Right atrium auricular region (tissue), 2 donors: Measurements from ENCODE around the gene CABLES2. TPM values are rescaled to one million over a fixed set of nuclear protein-coding genes. Genes with fewer than 3 reads are reported as not detected.

ENCODE experiments used
- DNase-seq: peaks from one replicate; pipeline ENCODE4 v3.0.0-alpha.2; 2019; ENCODE audit warnings: low spot score
- H3K27ac ChIP-seq, 2 donors: fragments of 200-600 bp; sonication (generic); 1 replicate in 1 of 2; 2 replicates in 1 of 2; pipeline ENCODE4 v1.5.1; 2016 to 2019
- H3K27me3 ChIP-seq, 2 donors: fragments of 200-600 bp; sonication (generic); one replicate each; pipeline versions ENCODE4 v1.5.1 to v1.6.0; 2017 to 2019
- H3K36me3 ChIP-seq: fragments of 200-600 bp; sonication (generic); one replicate; pipeline ENCODE4 v1.5.1; 2016
- H3K4me1 ChIP-seq, 2 donors: fragments of 200-600 bp; sonication (generic); one replicate each; pipeline versions ENCODE4 v1.5.1 to v1.6.0; 2017 to 2019
- H3K4me3 ChIP-seq, 2 donors: fragments of 200-600 bp; sonication (generic); 1 replicate in 1 of 2; 2 replicates in 1 of 2; pipeline ENCODE4 v1.5.1; 2017 to 2019; ENCODE audit warnings: mild to moderate bottlenecking in 1 of 2, moderate library complexity in 1 of 2
- H3K9me3 ChIP-seq, 2 donors: fragments of 200-600 bp; sonication (generic); one replicate each; pipeline ENCODE4 v1.5.1; 2019
- CTCF ChIP-seq, 2 donors: fragments of 200-600 bp; sonication (generic); IDR thresholded peaks; one replicate each; pipeline ENCODE4 v1.5.1; 2019; ENCODE audit warnings: antibody characterized with exemption in 2 of 2
- total RNA-seq, 2 donors: library from RNA; depleted of rRNA; stranded (reverse); fragments of >200 nt; gene quantifications; one replicate each; pipeline ENCODE4 v1.1.0, GENCODE V29; 2016

Gene CABLES2
- total RNA-seq, 2 donors from 2014 or later, result 10.8 to 17.7 TPM

- Histone ChIP-seq H3K9me3 (no peaks in the 10 kb centered on the region), H3K4me1 (peaks cover 0 to 22% of the 10 kb centered on the region in 2 donors), H3K4me3 (no peak overlapping the region)
These were observed 23.9 kb upstream of the CABLES2 start for GRCh38 chr20:62430866-62431447.

GRCh38 chr20:62430311-62430853, 23.3 kb upstream of the CABLES2 start:
- Histone ChIP-seq H3K4me3 (no peak overlapping the region), H3K27me3 (no peaks in the 10 kb centered on the region), H3K4me1 (peaks cover 0 to 22% of the 10 kb centered on the region in 2 donors), H3K27ac (no peak overlapping the region), H3K36me3 (no peaks in the 10 kb centered on the region), H3K9me3 (no peaks in the 10 kb centered on the region)
- DNase-seq, result no peak
- no peak for TF ChIP-seq CTCF (IDR thresholded peaks at IDR 0.05)

More at GRCh38 chr20:62430866-62431447, 23.9 kb upstream of the CABLES2 start:
- TF ChIP-seq CTCF (IDR thresholded peaks at IDR 0.05), result no peak
- H3K27ac ChIP-seq, result no peak overlapping the region
- no peaks in the 10 kb centered on the region for H3K27me3 ChIP-seq
- no peak for DNase-seq
- H3K36me3 ChIP-seq, result no peaks in the 10 kb centered on the region

- Histone ChIP-seq H3K27me3 (no peaks in the 10 kb centered on the region), H3K9me3 (no peaks in the 10 kb centered on the region), H3K27ac (no peak overlapping the region), H3K36me3 (no peaks in the 10 kb centered on the region), H3K4me3 (no peak overlapping the region), H3K4me1 (peaks cover 0 to 17% of the 10 kb centered on the region in 2 donors)
- DNase-seq, result no peak
- no peak for TF ChIP-seq CTCF (IDR thresholded peaks at IDR 0.05)
These were observed 22.6 kb upstream of the CABLES2 start for GRCh38 chr20:62429455-62430310.

DNA sequence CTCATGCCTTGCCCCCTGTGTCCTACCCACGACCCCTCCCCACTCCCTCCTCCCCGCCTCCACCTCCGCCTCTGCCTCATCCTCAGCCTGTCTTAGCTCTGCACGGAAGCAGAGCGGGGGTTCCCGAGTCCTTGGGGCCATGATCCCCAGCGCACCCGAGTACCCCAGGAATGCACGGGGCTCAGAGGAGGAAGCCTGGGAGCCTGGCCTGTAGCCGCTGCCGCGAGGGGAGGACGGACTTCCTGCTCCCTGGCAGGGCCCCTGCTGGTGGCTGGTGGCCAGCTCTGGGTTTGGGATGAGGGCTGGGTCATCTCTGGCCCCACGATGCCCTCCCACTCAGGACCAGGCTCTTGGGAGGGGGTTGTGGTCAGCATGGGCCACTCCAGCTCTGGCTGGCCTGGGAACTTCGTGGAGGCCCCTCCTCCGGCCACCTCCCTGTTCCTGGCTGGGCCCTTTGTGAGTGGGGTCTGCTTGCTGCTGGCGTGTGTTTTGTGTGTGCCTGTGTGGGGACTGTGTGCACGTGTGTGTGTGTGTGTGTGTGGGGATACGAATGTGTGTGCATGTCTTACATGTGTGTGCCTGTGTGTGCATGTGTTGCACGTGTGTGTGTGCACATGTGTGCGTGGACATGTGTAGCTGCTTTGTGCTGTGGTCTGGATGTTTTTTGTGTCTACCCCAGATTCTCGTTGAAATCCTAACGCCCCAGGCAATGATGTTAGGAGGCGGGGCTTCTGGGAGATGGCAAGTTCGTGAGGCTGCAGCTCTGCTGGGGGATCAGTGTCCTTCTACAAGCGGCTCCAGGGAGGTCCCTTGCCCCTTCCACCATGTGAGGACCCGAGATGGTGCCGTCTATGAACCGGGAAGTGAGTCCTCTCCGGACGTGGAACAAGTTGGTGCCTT, 21.6 kb upstream of the CABLES2 start:
- H3K4me1 ChIP-seq, result peaks cover 0 to 6% of the 10 kb centered on the region in 2 donors
- no peaks in the 10 kb centered on the region for H3K36me3 ChIP-seq
- TF ChIP-seq CTCF (IDR thresholded peaks at IDR 0.05), result no peak
- H3K9me3 ChIP-seq, result no peaks in the 10 kb centered on the region
- no peaks in the 10 kb centered on the region for H3K27me3 ChIP-seq
- no peak for DNase-seq
- no peak overlapping the region for H3K4me3 ChIP-seq
- H3K27ac ChIP-seq, result no peak overlapping the region

DNA sequence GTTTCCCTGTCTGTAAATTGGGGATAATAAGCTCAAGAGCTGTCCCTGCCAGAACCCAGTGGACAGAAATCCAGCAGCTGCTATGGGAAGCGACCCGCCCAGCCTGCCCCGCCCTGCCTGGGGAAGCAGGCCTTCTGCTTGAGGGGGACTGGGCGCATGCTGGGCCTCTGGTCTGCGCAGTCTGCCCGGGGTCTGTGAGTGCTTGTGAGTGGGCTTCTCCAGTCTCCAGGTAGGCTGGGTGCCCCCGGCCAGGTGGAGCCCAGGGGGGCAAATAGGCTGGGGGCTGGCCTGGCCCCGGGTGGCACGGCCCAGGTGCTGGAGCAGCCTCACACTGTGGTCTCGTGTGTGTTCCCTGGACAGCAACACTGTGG, 20.9 kb upstream of the CABLES2 start:
- no peak for TF ChIP-seq CTCF (IDR thresholded peaks at IDR 0.05)
- H3K4me1 ChIP-seq, result no peaks in the 10 kb centered on the region
- H3K27ac ChIP-seq, result no peak overlapping the region
- no peaks in the 10 kb centered on the region for H3K36me3 ChIP-seq
- no peak overlapping the region for H3K4me3 ChIP-seq
- H3K9me3 ChIP-seq, result no peaks in the 10 kb centered on the region
- DNase-seq, result no peak
- no peaks in the 10 kb centered on the region for H3K27me3 ChIP-seq
